Uterus (tissue), 2 donors: ENCODE results near the gene CHST11.
"Not testable (repeated sequence)": the region's sequence is repeated elsewhere in the genome, so short reads cannot be mapped to it uniquely, and the experiment has no call there.

Experiments used
- POLR2A ChIP-seq, 2 donors: fragments of 450-650 bp; IDR thresholded peaks; one replicate each; pipeline ENCODE4 v1.6.1; 2016; ENCODE audit warnings: antibody characterized with exemption in 2 of 2, mild to moderate bottlenecking in 1 of 2, moderate library complexity in 1 of 2
- TF ChIP-seq, protein P1 (sequence below), 4 experiments: fragments of 200-600 bp in 2 of 4; fragments of 450-650 bp in 2 of 4; sonication (generic) in 2 of 4; IDR thresholded peaks; one replicate each; pipeline ENCODE4 v1.5.1; 2016 to 2019; ENCODE audit warnings: antibody characterized with exemption in 4 of 4, mild to moderate bottlenecking in 2 of 4, moderate library complexity in 1 of 4

DNA sequence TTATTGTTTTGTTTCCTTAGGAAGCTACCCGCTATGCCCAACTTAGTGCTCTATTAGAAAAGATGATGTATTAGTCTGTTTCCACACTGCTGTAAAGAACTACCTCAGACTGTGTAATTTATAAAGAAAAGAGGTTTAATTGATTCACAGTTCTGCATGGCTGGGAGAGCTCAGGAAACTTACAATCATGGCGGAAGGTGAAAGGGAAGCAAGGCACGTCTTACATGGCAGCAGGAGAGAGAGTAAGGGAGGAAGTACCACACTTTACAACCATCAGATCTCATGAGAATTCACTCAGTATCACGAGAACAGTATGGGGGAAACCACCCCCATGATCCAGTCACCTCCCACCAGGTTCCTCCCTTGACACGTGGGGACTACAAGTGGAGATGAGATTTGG lies 70.9 kb downstream of the CHST11 start:
- TF ChIP-seq, protein P1, sequence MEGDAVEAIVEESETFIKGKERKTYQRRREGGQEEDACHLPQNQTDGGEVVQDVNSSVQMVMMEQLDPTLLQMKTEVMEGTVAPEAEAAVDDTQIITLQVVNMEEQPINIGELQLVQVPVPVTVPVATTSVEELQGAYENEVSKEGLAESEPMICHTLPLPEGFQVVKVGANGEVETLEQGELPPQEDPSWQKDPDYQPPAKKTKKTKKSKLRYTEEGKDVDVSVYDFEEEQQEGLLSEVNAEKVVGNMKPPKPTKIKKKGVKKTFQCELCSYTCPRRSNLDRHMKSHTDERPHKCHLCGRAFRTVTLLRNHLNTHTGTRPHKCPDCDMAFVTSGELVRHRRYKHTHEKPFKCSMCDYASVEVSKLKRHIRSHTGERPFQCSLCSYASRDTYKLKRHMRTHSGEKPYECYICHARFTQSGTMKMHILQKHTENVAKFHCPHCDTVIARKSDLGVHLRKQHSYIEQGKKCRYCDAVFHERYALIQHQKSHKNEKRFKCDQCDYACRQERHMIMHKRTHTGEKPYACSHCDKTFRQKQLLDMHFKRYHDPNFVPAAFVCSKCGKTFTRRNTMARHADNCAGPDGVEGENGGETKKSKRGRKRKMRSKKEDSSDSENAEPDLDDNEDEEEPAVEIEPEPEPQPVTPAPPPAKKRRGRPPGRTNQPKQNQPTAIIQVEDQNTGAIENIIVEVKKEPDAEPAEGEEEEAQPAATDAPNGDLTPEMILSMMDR (IDR thresholded peaks at IDR 0.05) = not testable (repeated sequence)
- not testable (repeated sequence) for TF ChIP-seq POLR2A (IDR thresholded peaks at IDR 0.05)
